ENCODE measurements around the gene TP53I11.

DNA sequence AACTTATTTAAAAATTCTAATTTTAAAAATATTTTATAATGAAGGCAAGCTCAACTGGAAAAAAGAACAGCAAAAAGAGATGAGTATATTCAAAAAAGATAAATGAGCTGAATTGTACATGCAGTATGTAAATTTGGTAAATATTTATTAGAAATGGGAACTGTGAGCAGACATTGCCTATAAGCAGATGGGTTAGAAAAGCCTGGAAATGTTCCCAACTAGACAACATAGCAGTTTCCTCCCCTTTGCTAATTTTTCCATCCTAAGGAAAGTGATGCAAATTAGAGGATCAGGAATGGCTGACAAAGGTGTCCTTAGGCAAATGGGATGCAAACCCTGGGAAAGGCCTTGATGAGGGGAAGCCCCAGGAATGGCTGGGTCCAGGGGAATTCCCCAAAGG is 37.2 kb downstream of the TP53I11 start:
- TF ChIP-seq POLR2A (IDR thresholded peaks at IDR 0.05; ENCODE audit: low read length) = no peak
- TF ChIP-seq GATA1 (IDR thresholded peaks at IDR 0.05; ENCODE audit: low read depth, low read length) = no peak
